ENCODE measurements around the gene SF1.

DNA sequence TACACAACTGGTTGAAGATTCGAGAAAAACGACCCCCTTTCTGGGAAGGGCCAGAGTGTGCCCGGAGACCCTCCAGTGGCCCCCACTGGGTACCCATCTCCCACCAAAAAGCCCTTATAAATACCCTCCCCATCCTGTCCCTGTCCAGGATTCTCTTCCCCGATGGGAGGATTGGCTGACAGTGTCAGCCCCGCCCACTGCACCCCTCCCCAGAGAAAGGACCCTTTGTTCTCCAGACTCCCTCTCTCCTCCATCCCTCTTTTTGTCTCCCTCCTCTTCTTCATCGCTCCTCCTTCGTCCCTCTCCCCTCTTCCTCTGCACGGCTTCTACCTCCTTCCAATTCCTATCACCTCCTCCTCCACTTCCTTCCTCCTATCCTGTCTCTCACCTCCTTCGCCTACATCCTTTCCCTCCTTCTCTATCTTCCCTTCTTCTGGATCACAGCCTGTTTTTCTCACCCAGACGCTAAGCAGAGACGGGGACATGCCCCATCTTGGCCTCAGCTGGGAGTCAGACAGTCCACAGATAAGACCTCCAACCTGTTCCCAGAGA is 45.3 kb upstream of the SF1 start:
- TF ChIP-seq, protein P1, sequence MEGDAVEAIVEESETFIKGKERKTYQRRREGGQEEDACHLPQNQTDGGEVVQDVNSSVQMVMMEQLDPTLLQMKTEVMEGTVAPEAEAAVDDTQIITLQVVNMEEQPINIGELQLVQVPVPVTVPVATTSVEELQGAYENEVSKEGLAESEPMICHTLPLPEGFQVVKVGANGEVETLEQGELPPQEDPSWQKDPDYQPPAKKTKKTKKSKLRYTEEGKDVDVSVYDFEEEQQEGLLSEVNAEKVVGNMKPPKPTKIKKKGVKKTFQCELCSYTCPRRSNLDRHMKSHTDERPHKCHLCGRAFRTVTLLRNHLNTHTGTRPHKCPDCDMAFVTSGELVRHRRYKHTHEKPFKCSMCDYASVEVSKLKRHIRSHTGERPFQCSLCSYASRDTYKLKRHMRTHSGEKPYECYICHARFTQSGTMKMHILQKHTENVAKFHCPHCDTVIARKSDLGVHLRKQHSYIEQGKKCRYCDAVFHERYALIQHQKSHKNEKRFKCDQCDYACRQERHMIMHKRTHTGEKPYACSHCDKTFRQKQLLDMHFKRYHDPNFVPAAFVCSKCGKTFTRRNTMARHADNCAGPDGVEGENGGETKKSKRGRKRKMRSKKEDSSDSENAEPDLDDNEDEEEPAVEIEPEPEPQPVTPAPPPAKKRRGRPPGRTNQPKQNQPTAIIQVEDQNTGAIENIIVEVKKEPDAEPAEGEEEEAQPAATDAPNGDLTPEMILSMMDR (IDR thresholded peaks at IDR 0.05; ENCODE audit: low read depth, low read length) = no peak
- no peak for TF ChIP-seq EZH2phosphoT487 (IDR thresholded peaks at IDR 0.05; ENCODE audit: low read depth)

Measured in OCI-LY3 (cell line).